Immature natural killer cell (primary cell): ENCODE data around the gene LIPA. TPM values are rescaled to one million over a fixed set of nuclear protein-coding genes. Genes with fewer than 3 reads are reported as not detected.

Source experiments
- DNase-seq, 3 donors: peaks; one replicate each; pipeline ENCODE4 v3.0.0; 2022; ENCODE audit warnings: mixed read lengths in 1 of 3
- H3K27ac Mint-ChIP-seq, 6 donors: one replicate each; pipeline ENCODE4 v1.8.0; 2020; ENCODE audit warnings: mixed read lengths in 6 of 6, mild to moderate bottlenecking in 5 of 6, inconsistent platforms in 4 of 6, moderate library complexity in 3 of 6
- H3K27me3 Mint-ChIP-seq, 3 donors: one replicate each; pipeline ENCODE4 v1.8.0; 2020 to 2021; ENCODE audit warnings: low read depth in 3 of 3, mild to moderate bottlenecking in 3 of 3, mixed read lengths in 3 of 3, moderate library complexity in 3 of 3, inconsistent platforms in 1 of 3
- H3K36me3 Mint-ChIP-seq, 3 donors: one replicate each; pipeline ENCODE4 v1.8.0; 2020; ENCODE audit warnings: mixed read lengths in 3 of 3, inconsistent platforms in 2 of 3, mild to moderate bottlenecking in 2 of 3
- H3K4me1 Mint-ChIP-seq, 2 donors: one replicate each; pipeline ENCODE4 v1.8.0; 2020; ENCODE audit warnings: inconsistent platforms in 2 of 2, mild to moderate bottlenecking in 2 of 2, mixed read lengths in 2 of 2, moderate library complexity in 1 of 2
- H3K4me3 Mint-ChIP-seq, 5 donors: one replicate each; pipeline ENCODE4 v1.8.0; 2020; ENCODE audit warnings: mild to moderate bottlenecking in 5 of 5, mixed read lengths in 5 of 5, inconsistent platforms in 3 of 5, moderate library complexity in 3 of 5
- H3K9me3 Mint-ChIP-seq, 6 donors: one replicate each; pipeline ENCODE4 v1.8.0; 2020; ENCODE audit warnings: mild to moderate bottlenecking in 6 of 6, mixed read lengths in 6 of 6, inconsistent platforms in 4 of 6, moderate library complexity in 3 of 6
- polyA plus RNA-seq, 3 donors: library from polyadenylated mRNA; unstranded; fragments of 300-500 nt; fragmentation: Illumina TruSeq; gene quantifications; one replicate each; pipeline ENCODE4 v1.2.3, GENCODE V29; 2021

LIPA gene
- polyA plus RNA-seq, 3 donors from 2014 or later: 120 to 196 (median 125) TPM

DNA sequence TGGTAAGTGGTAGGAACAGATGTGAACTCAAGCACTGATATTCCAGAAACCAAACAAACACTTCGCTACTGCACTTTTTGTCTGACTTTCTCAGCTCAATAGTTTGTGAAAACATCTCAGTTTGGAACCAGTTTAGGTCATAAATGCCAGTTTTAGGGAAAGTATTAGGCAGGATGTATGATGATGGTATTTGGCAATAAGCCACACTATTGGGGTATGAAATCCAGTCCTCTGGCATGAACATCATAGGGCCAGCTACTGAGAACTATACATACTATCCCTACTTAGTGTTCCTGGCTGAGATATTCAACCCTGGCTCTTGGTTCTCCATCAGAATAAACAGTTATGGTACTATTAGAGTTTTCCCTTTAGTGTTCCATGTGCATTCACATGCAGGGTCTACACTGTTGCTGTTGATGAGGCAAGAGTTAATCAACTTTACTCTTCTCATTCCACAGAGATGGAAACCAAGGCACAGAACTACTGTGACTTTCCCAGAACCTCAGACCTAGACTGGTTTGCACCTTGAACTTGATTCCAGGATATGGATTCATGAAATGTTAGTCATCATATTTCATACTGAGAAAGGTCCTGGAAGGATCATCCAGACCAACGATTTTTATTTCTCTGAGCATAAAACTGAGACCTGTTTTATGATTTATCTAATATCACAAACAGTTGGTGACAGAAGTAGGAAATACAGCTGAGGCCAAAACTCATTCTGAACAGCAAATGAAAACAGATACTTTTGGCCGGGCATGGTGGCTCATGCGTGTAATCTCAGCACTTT is 30.2 kb upstream of the LIPA start:
- Mint-ChIP-seq H3K4me1 (no peaks in the 10 kb centered on the region), H3K9me3 (peaks cover 0 to 5% (median 0%) of the 10 kb centered on the region in 6 donors), H3K4me3 (no peak overlapping the region), H3K27me3 (peaks cover 4 to 6% (median 6%) of the 10 kb centered on the region in 3 donors), H3K36me3 (no peaks in the 10 kb centered on the region), H3K27ac (no peak overlapping the region)
- no peak for DNase-seq

DNA sequence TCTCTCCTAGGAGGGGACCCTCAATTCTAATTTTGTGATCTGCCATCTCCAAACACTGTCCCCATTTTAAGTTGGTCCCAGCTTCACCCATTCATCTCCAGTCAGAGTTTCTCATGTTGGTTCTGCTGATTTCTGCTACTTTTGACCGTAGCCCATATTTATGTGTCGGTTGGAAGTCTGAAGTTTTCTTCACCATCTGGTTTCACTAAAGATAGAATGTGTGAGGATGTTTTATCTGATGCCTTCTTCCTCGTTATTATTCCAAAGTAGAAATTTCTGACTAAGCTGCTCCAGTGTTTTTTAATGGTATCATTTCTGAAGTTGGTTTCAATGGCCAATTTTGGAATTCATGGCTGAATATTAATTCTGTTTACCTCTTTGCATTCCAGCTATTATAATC is 28.9 kb upstream of the LIPA start:
- DNase-seq: no peak
- H3K27me3 Mint-ChIP-seq: peaks cover 0 to 6% (median 4%) of the 10 kb centered on the region in 3 donors
- no peaks in the 10 kb centered on the region for H3K36me3 Mint-ChIP-seq
- no peak overlapping the region for H3K27ac Mint-ChIP-seq
- H3K4me1 Mint-ChIP-seq: no peaks in the 10 kb centered on the region
- peaks cover 0 to under 1% (median 0%) of the 10 kb centered on the region in 6 donors for H3K9me3 Mint-ChIP-seq
- no peak overlapping the region for H3K4me3 Mint-ChIP-seq

DNA sequence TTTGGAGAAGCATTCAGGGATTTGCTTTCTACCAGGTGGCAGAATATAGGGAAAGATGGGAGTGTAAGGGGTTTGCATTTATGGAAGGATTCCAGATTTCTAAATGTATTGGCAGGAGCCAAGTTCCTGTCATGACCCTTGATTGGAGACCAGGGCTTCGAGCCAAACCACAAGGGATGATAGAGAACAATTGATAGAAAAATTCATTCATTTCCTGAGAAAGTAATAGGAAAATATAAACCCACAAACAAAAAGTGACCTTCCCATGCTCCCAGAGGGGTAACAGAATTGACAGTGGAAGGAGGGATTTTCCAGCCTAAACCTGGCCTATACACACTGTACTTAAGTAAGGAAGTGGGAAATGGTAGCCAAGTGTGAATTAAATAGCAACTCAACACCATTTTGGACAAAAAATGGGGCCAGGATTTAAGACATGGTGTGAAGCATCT is 27.9 kb upstream of the LIPA start:
- H3K27me3 Mint-ChIP-seq: peaks cover 0 to 6% (median 3%) of the 10 kb centered on the region in 3 donors
- DNase-seq: no peak
- no peak overlapping the region for H3K27ac Mint-ChIP-seq
- H3K4me3 Mint-ChIP-seq: no peak overlapping the region
- H3K9me3 Mint-ChIP-seq: no peaks in the 10 kb centered on the region
- no peaks in the 10 kb centered on the region for H3K4me1 Mint-ChIP-seq
- H3K36me3 Mint-ChIP-seq: no peaks in the 10 kb centered on the region

DNA sequence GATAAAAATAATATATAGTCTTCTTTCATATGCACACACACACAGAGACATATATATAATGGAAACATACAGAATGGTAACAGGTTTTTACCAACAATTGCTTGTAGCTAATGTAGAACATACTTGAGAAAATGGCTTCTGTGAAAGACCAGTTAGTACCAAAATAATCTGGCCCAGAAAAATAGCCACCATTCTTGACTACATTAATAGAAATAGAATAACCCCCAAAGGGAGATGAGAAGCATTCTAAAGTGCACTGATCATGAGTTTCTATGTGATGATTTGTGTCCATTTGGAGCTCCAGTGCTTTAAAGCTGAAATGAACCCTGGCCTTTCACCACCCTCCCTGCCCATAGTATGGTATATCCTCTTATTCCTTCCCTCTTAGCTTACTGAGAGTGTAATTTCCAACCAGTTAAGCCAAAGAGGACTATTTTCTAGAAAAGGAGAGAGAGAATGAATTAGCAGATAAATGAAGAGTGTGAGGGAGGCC is 27.4 kb upstream of the LIPA start:
- Mint-ChIP-seq H3K4me3 (no peak overlapping the region), H3K4me1 (no peaks in the 10 kb centered on the region), H3K9me3 (no peaks in the 10 kb centered on the region), H3K27me3 (peaks cover 0 to 6% (median 3%) of the 10 kb centered on the region in 3 donors), H3K36me3 (no peaks in the 10 kb centered on the region), H3K27ac (no peak overlapping the region)
- no peak for DNase-seq

DNA sequence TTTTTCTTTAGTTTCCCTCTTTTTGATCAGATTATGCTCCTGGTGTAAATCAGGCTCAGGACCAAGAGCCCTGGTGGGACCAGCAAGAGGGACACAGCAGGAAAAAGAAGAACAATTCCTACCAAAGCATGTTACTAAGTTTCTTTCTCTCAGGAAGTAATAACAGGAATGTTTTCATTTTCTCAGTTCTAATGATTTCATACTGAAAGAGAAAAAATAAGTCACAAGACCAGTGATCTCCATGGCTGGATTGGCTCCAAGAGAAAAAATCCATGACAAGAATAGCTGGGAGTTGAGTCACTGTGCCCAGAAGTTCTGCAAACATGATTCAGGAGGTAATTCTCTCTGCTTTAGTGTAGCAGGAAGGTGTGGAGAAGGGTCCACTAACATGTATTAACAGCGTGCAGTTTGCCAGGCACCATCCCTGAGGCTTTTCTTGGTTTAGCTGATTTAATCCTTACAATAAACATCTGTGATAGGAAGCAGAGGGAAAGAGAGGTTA is 26.5 kb upstream of the LIPA start:
- no peak overlapping the region for H3K4me3 Mint-ChIP-seq
- no peaks in the 10 kb centered on the region for H3K4me1 Mint-ChIP-seq
- H3K27me3 Mint-ChIP-seq: peaks cover 0 to 8% (median 3%) of the 10 kb centered on the region in 3 donors
- DNase-seq: no peak
- H3K27ac Mint-ChIP-seq: no peak overlapping the region
- no peaks in the 10 kb centered on the region for H3K36me3 Mint-ChIP-seq
- no peaks in the 10 kb centered on the region for H3K9me3 Mint-ChIP-seq

DNA sequence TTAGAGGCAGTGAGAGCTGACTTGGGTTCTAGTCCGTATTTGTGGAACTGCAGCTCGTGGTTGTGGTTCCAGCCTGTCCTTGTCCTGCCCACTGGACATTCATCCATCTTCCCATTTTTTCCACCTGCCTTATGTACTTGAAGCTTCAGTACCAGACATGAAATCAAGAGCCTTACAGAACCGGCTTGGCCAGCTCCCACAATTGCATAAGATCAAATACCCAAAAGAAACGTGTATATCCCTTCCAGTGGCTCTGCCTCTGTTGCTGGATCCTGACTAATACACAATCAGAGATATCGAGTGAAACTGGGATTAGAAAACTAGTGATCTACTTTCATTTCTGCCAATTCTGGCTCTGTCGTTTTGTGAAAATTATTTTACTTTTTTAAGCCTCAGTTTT is 23.8 kb upstream of the LIPA start:
- no peak overlapping the region for H3K4me3 Mint-ChIP-seq
- no peak for DNase-seq
- H3K27ac Mint-ChIP-seq: no peak overlapping the region
- H3K36me3 Mint-ChIP-seq: no peaks in the 10 kb centered on the region
- peaks cover 1 to 9% (median 3%) of the 10 kb centered on the region in 3 donors for H3K27me3 Mint-ChIP-seq
- peaks cover 0 to 2% (median 0%) of the 10 kb centered on the region in 6 donors for H3K9me3 Mint-ChIP-seq
- no peaks in the 10 kb centered on the region for H3K4me1 Mint-ChIP-seq

DNA sequence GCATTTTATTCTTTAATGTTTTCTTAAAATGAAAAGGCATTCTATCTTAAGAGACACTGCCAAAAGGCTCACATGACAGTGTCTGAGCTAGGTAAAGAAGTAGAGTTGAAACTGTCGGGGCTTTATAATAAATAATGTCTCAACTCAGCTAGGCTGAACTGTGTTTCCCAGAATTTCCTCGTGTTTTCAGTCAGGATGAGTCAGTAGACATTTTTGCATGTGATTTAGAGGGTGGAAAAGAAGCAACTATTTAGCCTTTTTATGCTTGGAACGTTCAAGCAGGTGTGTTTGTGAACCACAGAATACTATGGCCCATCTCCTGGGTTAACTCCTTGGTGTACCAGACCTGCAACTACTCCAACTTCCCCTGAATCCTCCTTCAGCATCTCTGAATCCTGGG is 23.4 kb upstream of the LIPA start:
- Mint-ChIP-seq H3K4me1 (no peaks in the 10 kb centered on the region), H3K36me3 (no peaks in the 10 kb centered on the region), H3K27me3 (peaks cover 1 to 9% (median 3%) of the 10 kb centered on the region in 3 donors), H3K4me3 (no peak overlapping the region), H3K9me3 (peaks cover 0 to 2% (median 0%) of the 10 kb centered on the region in 6 donors), H3K27ac (no peak overlapping the region)
- DNase-seq: no peak

DNA sequence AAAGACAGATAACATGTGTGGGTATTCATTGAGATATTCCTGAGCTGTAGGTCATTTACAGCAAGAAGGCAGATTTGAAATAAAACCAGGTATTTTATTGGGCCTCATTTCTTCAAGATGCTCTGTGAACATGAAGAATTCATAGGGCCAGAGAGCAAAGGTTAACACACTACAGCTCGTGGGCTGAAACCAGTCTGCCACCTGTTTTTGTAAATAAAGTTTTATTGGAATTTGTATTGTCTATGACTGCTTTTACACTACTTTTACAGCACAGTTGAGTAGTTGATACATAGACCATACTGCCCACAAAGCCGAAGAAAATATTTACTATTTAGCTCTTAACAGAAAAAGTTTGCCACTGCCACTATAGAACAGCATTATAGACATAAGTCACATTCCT is 22.1 kb upstream of the LIPA start:
- H3K27me3 Mint-ChIP-seq: peaks cover 1 to 9% (median 5%) of the 10 kb centered on the region in 3 donors
- H3K4me3 Mint-ChIP-seq: no peak overlapping the region
- no peaks in the 10 kb centered on the region for H3K36me3 Mint-ChIP-seq

DNA sequence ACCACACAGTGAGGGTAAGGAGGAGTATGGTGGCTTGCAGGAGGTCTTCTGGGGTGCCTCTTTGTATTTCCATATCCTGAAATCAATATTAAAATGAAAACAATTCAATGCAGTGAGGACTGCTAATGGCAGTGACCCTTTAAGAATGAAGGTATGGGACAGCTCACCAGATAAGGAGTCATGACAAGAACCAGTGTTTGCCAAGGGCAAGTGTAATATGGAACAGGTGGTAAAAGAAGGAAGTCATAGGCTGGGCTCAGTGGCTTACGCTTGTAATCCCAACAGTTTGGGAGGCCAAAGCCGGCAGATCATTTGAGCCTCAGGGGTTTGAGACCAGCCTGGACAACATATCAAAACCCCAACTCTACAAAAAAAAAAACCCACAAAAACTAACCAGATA is 20.0 kb upstream of the LIPA start:
- peaks cover 1 to 10% (median 5%) of the 10 kb centered on the region in 3 donors for H3K27me3 Mint-ChIP-seq
- H3K4me1 Mint-ChIP-seq: peaks cover 5 to 7% of the 10 kb centered on the region in 2 donors
- H3K27ac Mint-ChIP-seq: no peak overlapping the region
- no peak overlapping the region for H3K4me3 Mint-ChIP-seq
- H3K9me3 Mint-ChIP-seq: peaks cover 0 to 2% (median 0%) of the 10 kb centered on the region in 6 donors
- H3K36me3 Mint-ChIP-seq: no peaks in the 10 kb centered on the region
- DNase-seq: no peak

More for the DNA sequence above, 22.1 kb upstream of the LIPA start:
- no peaks in the 10 kb centered on the region for H3K4me1 Mint-ChIP-seq
- H3K27ac Mint-ChIP-seq: no peak overlapping the region
- peaks cover 0 to 2% (median 0%) of the 10 kb centered on the region in 6 donors for H3K9me3 Mint-ChIP-seq
- no peak for DNase-seq

DNA sequence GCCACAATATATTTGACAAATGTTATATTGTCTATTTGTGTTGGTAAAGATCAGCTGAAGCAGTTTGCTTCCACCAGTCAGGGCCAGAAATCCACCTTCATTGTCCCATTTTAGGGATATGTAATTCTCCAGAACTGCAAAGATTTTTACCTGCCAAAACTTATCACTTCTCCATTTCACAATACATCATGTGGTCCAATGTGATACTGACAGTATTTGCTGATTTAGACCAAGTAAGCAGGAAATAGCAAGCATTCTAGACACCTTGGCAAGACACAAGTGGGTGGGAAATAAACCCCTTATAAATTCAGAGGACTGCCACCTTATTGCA is 18.5 kb upstream of the LIPA start:
- H3K9me3 Mint-ChIP-seq: peaks cover 0 to 2% (median 0%) of the 10 kb centered on the region in 6 donors
- peaks cover 1 to 7% (median 5%) of the 10 kb centered on the region in 3 donors for H3K27me3 Mint-ChIP-seq
- no peak overlapping the region for H3K4me3 Mint-ChIP-seq
- no peaks in the 10 kb centered on the region for H3K36me3 Mint-ChIP-seq
- no peak overlapping the region for H3K27ac Mint-ChIP-seq
- DNase-seq: no peak
- peaks cover 5 to 7% of the 10 kb centered on the region in 2 donors for H3K4me1 Mint-ChIP-seq

DNA sequence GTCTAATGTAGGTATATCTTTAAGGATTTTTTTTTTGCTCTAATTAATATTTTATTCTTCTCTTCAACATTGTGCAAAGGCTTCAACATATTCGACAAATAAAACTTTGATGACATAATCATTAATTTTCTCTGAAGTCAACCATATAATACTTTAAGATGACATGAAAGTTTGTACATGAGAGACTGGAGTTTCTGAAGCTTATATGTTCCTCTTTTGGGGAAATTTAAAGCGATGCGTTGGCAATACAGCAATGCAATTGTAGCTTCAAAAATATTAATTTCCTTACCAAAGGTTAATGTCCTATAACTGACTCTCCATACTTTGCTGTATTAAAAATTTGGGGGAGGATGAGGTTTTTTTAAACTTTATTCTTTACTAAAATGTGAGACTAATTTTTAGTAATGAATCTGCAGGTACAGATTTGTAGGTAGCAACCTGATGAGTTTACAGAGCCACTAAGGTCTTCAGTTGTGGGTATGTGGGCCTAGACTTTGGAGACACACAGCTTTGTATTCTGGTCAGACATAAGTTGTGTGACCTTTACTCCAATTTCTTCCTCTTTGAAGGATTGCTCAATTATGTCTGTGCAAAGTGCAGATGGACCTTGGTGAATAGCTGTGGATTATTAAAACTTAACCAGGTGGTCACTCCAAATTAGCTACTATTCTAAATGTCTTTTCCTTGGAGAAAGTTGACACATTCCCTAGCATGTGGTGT is 18.0 kb upstream of the LIPA start:
- peaks cover 5 to 7% of the 10 kb centered on the region in 2 donors for H3K4me1 Mint-ChIP-seq
- peaks cover 0 to 2% (median 0%) of the 10 kb centered on the region in 6 donors for H3K9me3 Mint-ChIP-seq
- no peaks in the 10 kb centered on the region for H3K36me3 Mint-ChIP-seq
- DNase-seq: no peak
- no peak overlapping the region for H3K27ac Mint-ChIP-seq
- peaks cover 1 to 7% (median 5%) of the 10 kb centered on the region in 3 donors for H3K27me3 Mint-ChIP-seq
- no peak overlapping the region for H3K4me3 Mint-ChIP-seq

DNA sequence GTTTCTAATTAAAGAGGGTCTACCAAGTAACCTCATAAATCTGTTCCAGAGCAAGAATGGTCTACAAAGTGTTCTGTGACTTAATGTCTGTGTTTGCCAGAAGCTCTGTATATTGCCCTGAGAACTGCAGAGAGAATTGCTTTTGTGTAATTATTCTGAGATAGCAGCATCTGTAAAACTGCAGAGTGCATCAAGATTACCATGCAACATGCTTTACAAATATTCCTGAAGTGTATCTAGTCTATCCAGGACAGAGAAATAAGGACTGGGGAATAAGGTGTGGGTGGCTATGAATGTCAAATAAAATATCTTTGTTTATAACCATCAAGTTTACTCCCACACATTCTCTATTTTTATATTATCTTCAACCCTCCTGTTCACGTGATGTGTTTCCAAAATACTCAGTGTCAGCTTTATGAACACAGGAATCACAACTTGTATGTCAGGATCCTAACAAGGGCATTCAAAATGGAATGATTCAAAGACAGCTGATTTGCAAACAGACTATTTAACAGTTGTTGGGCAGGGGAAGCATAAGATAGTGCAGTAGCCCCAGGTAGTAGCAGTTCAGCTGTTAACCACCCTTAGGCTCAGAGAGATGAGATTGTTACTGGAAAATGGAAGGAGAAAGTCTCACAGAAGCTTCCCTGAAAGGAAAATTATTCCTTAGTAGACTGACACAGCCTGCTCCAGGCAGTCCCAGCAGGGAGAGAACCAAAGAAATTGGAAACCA is 15.3 kb upstream of the LIPA start:
- Mint-ChIP-seq H3K36me3 (peaks cover 0 to under 1% (median 0%) of the 10 kb centered on the region in 3 donors), H3K4me1 (peaks cover 5 to 7% of the 10 kb centered on the region in 2 donors), H3K27me3 (peaks cover 0 to 8% (median 1%) of the 10 kb centered on the region in 3 donors), H3K9me3 (no peaks in the 10 kb centered on the region), H3K27ac (no peak overlapping the region), H3K4me3 (peak overlapping the region in 2 of 5 donors; percentile 30 to 36)
- no peak for DNase-seq

DNA sequence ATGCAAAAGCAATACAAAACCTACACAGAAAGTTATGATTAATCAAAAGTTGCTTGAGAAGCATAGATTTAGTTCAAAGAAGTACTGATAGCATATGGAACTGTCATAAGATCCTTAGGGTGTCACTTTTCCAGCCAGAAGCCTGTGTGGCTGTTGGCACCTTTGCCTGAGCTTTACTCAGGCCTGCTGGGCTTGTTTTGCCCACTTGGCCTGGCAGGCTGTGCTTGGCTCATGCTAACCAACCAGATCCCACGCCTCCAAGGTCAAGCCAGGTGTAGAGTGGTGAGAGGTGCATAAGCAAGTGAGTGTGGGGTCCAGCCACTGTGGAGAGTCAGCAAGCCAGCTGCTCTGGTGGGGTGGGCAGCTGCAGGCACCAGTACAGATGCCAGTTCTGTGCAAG is 12.0 kb upstream of the LIPA start:
- no peak overlapping the region for H3K4me3 Mint-ChIP-seq
- no peaks in the 10 kb centered on the region for H3K9me3 Mint-ChIP-seq
- no peak for DNase-seq
- peaks cover 5 to 10% of the 10 kb centered on the region in 2 donors for H3K4me1 Mint-ChIP-seq
- H3K36me3 Mint-ChIP-seq: peaks cover 0 to 4% (median 0%) of the 10 kb centered on the region in 3 donors
- H3K27ac Mint-ChIP-seq: no peak overlapping the region
- peaks cover 0 to 6% (median 3%) of the 10 kb centered on the region in 3 donors for H3K27me3 Mint-ChIP-seq
